NCI-H1694 treated with DMSO at 0.1 percent for 48 hours (cell line): Measurements from ENCODE around the gene PRSS23.
"Not testable (repeated sequence)": the region's sequence is repeated elsewhere in the genome, so short reads cannot be mapped to it uniquely, and the experiment has no call there.

Experiments
- DNase-seq: peaks from one replicate; lab custom pipeline; 2025; lab: John Stamatoyannopoulos, UW

PRSS23 gene

GRCh38 chr11:86800076-86800959, at the start of gene PRSS23:
TSS of gene PRSS23 (plus strand) at chr11:86800542. CDS start at chr11:86807644, 7,102 bp downstream.
- no peak for DNase-seq

GRCh38 chr11:86753459-86753858, 46.9 kb upstream of the PRSS23 start:
- DNase-seq = no peak

- DNase-seq = no peak
Observed at GRCh38 chr11:86755146-86755545, 45.2 kb upstream of the PRSS23 start.

GRCh38 chr11:86758171-86758570, 42.2 kb upstream of the PRSS23 start:
- no peak for DNase-seq

GRCh38 chr11:86760577-86760976, 39.8 kb upstream of the PRSS23 start:
- DNase-seq = no peak

- no peak for DNase-seq
Observed at GRCh38 chr11:86761978-86762377, 38.4 kb upstream of the PRSS23 start.

- no peak for DNase-seq
Observed at GRCh38 chr11:86765203-86765602, 35.1 kb upstream of the PRSS23 start.

- DNase-seq = no peak
Observed at GRCh38 chr11:86765878-86766277, 34.5 kb upstream of the PRSS23 start.

- no peak for DNase-seq
Observed at GRCh38 chr11:86769219-86769618, 31.1 kb upstream of the PRSS23 start.

GRCh38 chr11:86770473-86771027, 29.8 kb upstream of the PRSS23 start:
- not testable (repeated sequence) for DNase-seq

- no peak for DNase-seq
Observed at GRCh38 chr11:86772999-86773398, 27.3 kb upstream of the PRSS23 start.

- no peak for DNase-seq
Observed at GRCh38 chr11:86773513-86774252, 26.7 kb upstream of the PRSS23 start.

- no peak for DNase-seq
Observed at GRCh38 chr11:86774417-86774816, 25.9 kb upstream of the PRSS23 start.

- DNase-seq = no peak
Observed at GRCh38 chr11:86775361-86775760, 25.0 kb upstream of the PRSS23 start.

GRCh38 chr11:86781546-86781945, 18.8 kb upstream of the PRSS23 start:
- no peak for DNase-seq

GRCh38 chr11:86782742-86783141, 17.6 kb upstream of the PRSS23 start:
- DNase-seq = no peak

GRCh38 chr11:86783661-86784060, 16.7 kb upstream of the PRSS23 start:
- no peak for DNase-seq

GRCh38 chr11:86784241-86784681, 16.1 kb upstream of the PRSS23 start:
- no peak for DNase-seq

GRCh38 chr11:86785576-86785975, 14.8 kb upstream of the PRSS23 start:
- no peak for DNase-seq

- no peak for DNase-seq
Observed at GRCh38 chr11:86787018-86787536, 13.3 kb upstream of the PRSS23 start.

GRCh38 chr11:86787656-86788055, 12.7 kb upstream of the PRSS23 start:
- no peak for DNase-seq

- no peak for DNase-seq
Observed at GRCh38 chr11:86790195-86790725, 10.1 kb upstream of the PRSS23 start.
